Cardiac fibroblast (primary cell): ENCODE measurements around the gene DEF6.

Experiments used
- DNase-seq, 2 donors: peaks; one replicate each; pipeline versions ENCODE4 v3.0.0 to v3.0.0-alpha.2; 2010; ENCODE audit warnings: low read depth in 2 of 2
- H3K4me3 ChIP-seq, 2 donors: replicated peaks in 1 of 2; 1 replicate in 1 of 2; 2 replicates in 1 of 2; pipeline ENCODE4 v1.5.1; 2011; ENCODE audit warnings: low read depth in 2 of 2, low read length in 2 of 2, mild to moderate bottlenecking in 2 of 2, moderate library complexity in 1 of 2
- CTCF ChIP-seq: IDR thresholded peaks from one replicate; pipeline ENCODE4 v1.5.1; 2011; ENCODE audit warnings: low read depth, mild to moderate bottlenecking, low read length, inconsistent platforms

The DEF6 gene

DNA sequence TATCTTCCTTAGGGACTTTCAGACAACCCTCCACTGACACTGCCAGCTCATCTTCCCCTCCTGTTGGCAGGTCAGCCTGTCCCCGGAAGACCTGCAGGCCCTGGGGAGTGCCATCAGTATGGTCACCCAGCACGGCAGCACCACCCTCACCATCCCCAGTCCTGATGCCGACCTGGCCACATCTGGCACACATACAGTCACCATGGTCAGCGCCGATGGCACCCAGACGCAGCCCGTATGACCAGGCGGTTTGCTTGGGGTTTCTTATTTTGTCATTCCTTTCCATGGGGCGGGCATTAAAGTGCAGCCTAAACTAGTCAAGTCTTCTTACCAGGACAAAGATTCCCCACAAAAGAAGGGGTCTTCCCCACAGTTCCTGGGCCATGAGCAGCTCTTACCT lies 3.9 kb upstream of the DEF6 start:
- no peak for DNase-seq
- no peak overlapping the region for H3K4me3 ChIP-seq

DNA sequence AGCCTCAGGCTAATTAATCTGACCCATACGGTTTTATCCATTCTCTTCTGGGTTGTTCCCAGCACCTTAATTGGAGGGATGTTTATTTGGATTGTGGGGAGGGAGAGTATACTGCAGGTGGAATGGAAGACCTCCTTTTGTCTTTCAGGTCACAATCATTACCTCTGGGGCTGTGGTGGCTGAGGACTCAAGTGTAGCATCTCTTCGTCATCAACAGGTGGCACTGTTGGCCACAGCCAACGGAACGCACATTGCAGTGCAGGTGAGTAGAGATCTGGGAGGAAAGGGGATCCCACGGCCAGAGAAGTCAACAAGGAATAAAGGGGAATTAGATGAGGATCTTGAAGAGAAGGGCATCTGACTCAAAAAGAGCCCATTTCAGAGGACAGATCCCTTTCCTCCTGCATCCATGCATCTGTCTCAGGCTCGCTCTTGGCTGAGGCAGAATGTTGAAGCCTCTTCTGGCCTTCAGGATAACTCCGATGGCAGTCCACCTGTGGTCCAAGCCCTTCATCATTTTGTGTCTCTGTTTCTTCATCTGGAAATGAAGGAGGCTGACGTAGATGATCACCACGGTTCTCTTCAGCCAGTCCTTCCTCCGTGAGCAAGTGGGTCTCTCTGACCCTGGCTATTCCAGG lies 3.2 kb upstream of the DEF6 start:
- peak; percentile 77 for TF ChIP-seq CTCF
- peak; percentile 45 to 48 for DNase-seq
- no peak overlapping the region for H3K4me3 ChIP-seq

More for the DNA sequence above, 3.9 kb upstream of the DEF6 start:
- no peak for TF ChIP-seq CTCF

DNA sequence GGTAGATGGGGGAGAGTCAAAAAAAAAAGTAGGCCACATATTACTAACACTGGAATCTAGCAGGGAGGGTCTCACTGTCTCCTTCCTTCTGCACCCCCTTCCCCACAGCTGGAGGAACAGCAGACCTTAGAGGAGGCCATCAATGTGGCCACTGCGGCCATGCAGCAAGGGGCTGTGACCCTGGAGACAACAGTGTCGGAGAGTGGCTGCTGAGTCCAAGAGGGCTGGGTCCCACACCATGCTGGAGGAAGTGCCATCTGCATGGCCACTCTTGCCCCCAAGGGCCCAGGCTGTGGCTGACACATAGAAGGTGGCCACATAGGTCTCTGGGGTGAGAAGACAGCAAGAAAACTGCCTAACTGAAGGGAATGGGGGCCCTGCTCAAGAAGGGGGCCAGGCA lies 2.6 kb upstream of the DEF6 start:
- no peak for DNase-seq
- no peak overlapping the region for H3K4me3 ChIP-seq
- no peak for TF ChIP-seq CTCF

- no peak overlapping the region for H3K4me3 ChIP-seq
- no peak for TF ChIP-seq CTCF
These were observed 1.9 kb upstream of the DEF6 start for GRCh38 chr6:35295521-35296315.

GRCh38 chr6:35296931-35297600 lies 552 bp upstream of the DEF6 start:
- H3K4me3 ChIP-seq, result no peak overlapping the region
- DNase-seq, result no peak
- TF ChIP-seq CTCF, result no peak

More at GRCh38 chr6:35295521-35296315, 1.9 kb upstream of the DEF6 start:
- no peak for DNase-seq

GRCh38 chr6:35298625-35299140 lies 1.1 kb downstream of the DEF6 start:
- no peak for TF ChIP-seq CTCF
- H3K4me3 ChIP-seq, result no peak overlapping the region
- no peak for DNase-seq
